ENCODE results near the gene GMDS.

GMDS gene

DNA sequence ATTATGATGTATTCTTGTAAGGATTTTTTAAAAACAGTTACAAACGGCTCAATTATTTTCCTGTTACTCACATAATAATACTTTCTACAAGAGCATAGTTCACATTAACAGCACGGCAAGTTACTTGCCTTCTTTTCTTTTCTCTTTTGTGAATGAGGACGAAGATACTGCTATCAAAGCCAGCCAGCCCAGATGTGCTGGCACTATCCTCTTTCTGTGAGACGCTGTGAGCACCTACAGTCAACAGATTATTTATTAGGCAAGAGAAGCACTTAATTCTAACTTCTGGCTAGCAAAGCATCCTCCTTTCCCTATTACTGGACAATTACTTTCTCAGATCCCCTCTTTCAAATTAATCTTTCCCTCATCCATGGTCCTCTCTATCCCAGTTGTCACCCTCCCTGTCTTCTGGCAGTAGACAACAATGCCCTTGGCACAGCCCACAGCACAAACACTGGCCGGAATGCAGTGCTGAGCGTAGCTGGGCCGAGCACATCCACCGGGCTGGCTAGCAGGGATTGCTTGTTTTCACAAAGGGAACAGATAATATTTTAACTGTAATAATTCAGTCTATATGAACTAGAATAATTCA, 373.6 kb downstream of the GMDS start:
- Histone ChIP-seq H3K9me3 (ENCODE audit: control insufficient read depth, low read length) (no peaks in the 10 kb centered on the region), H3K4me3 (ENCODE audit: insufficient read depth, low read depth, low read length, poor library complexity, severe bottlenecking) (no peak overlapping the region), H3K27me3 (replicated peaks; ENCODE audit: control insufficient read depth, insufficient read depth, low read length, poor library complexity, severe bottlenecking) (no peaks in the 10 kb centered on the region), H3K27ac (ENCODE audit: insufficient read depth, low read length, poor library complexity, severe bottlenecking) (no peak overlapping the region), H3K4me1 (ENCODE audit: control insufficient read depth, insufficient read depth, low read length, poor library complexity, severe bottlenecking) (no peaks in the 10 kb centered on the region), H3K36me3 (ENCODE audit: control insufficient read depth, insufficient read depth, low read length) (no peaks in the 10 kb centered on the region)
- DNase-seq = no peak

DNA sequence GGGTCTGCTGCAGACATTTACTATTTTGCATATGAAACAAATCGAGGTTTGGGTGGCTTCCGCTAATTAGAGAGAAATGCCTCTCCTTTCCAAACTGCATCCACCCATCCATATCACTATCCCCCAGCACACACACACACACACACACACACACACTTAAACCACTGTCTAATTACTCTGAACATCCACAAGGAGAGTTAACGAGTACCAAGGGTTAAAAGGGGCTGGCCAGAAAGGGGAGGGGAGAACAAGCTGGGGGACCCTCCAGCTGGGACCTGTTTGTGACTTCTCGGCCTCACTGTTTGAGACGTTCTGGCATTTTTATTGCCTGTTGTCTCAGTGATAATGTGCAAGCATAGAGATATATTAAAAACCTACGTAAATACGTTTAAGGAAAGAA, 374.5 kb downstream of the GMDS start:
- Histone ChIP-seq H3K36me3 (ENCODE audit: control insufficient read depth, insufficient read depth, low read length) (no peaks in the 10 kb centered on the region), H3K27ac (ENCODE audit: insufficient read depth, low read length, poor library complexity, severe bottlenecking) (no peak overlapping the region), H3K4me1 (ENCODE audit: control insufficient read depth, insufficient read depth, low read length, poor library complexity, severe bottlenecking) (no peaks in the 10 kb centered on the region), H3K27me3 (replicated peaks; ENCODE audit: control insufficient read depth, insufficient read depth, low read length, poor library complexity, severe bottlenecking) (no peaks in the 10 kb centered on the region), H3K9me3 (ENCODE audit: control insufficient read depth, low read length) (no peaks in the 10 kb centered on the region), H3K4me3 (ENCODE audit: insufficient read depth, low read depth, low read length, poor library complexity, severe bottlenecking) (no peak overlapping the region)
- no peak for DNase-seq

DNA sequence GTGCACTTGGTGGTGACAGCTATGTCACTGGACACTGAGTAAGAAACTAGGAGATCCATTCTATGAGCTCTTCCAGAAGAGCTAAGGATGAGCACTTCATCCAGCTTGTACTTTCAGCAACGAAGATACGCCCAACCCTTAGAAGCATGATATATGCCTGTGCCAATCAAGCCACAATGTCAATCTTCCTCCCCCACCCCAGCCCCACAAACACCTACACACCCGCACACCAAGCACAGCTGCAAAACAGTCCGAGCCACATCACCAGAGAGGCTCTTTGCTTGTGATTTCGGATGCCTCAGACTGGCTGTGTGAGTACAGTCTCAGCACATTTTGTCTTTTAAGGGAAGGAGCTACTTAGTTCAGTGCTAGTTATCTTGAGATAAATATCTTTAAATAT, 375.2 kb downstream of the GMDS start:
- Histone ChIP-seq H3K27me3 (replicated peaks; ENCODE audit: control insufficient read depth, insufficient read depth, low read length, poor library complexity, severe bottlenecking) (no peaks in the 10 kb centered on the region), H3K9me3 (ENCODE audit: control insufficient read depth, low read length) (no peaks in the 10 kb centered on the region), H3K36me3 (ENCODE audit: control insufficient read depth, insufficient read depth, low read length) (no peaks in the 10 kb centered on the region)

DNA sequence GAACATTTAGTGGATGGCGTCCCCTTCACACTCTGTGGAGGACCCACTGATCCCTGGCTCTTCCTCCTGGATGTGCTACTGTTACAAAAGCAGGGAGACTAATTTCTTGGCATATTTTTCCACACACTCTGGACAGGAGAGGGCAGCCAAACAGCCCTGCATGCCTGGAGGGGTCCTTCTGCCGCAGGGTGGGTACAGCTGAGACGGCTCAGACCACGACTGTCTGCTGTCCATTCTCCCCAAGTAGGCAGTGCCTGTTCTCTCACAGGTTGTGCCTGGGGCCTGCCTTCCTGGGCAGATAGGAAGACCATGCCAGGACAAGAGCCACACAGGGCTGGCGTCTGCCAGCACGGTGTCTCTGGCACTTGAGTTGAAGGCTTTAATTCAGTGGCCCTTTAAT, 375.6 kb downstream of the GMDS start:
- H3K27ac ChIP-seq (ENCODE audit: insufficient read depth, low read length, poor library complexity, severe bottlenecking) = no peak overlapping the region
- H3K36me3 ChIP-seq (ENCODE audit: control insufficient read depth, insufficient read depth, low read length) = no peaks in the 10 kb centered on the region
- H3K27me3 ChIP-seq (replicated peaks; ENCODE audit: control insufficient read depth, insufficient read depth, low read length, poor library complexity, severe bottlenecking) = no peaks in the 10 kb centered on the region
- H3K9me3 ChIP-seq (ENCODE audit: control insufficient read depth, low read length) = no peaks in the 10 kb centered on the region
- no peak overlapping the region for H3K4me3 ChIP-seq (ENCODE audit: insufficient read depth, low read depth, low read length, poor library complexity, severe bottlenecking)
- DNase-seq = no peak
- H3K4me1 ChIP-seq (ENCODE audit: control insufficient read depth, insufficient read depth, low read length, poor library complexity, severe bottlenecking) = no peaks in the 10 kb centered on the region

More for the DNA sequence above, 375.2 kb downstream of the GMDS start:
- H3K4me1 ChIP-seq (ENCODE audit: control insufficient read depth, insufficient read depth, low read length, poor library complexity, severe bottlenecking) = no peaks in the 10 kb centered on the region
- no peak for DNase-seq
- no peak overlapping the region for H3K4me3 ChIP-seq (ENCODE audit: insufficient read depth, low read depth, low read length, poor library complexity, severe bottlenecking)
- no peak overlapping the region for H3K27ac ChIP-seq (ENCODE audit: insufficient read depth, low read length, poor library complexity, severe bottlenecking)

DNA sequence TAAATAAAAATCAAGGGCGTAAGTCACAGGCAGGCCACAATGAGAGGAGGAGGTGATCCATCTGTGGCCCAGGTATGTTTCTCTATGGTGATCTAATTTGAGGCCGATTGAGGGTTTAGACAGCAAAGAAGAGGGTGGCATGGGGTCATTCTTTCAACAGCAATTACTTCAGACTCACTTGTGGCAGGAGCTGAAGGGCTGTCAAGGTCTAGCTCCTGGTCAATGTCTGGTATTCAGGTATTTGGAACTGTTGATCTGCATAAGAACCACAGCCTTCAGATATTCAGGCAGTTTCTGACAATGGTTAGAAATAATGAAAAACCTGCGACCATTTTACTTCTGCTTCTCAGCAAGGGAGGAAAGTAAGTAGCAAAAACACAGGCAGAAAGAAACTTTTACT, 376.1 kb downstream of the GMDS start:
- DNase-seq = no peak
- no peaks in the 10 kb centered on the region for H3K4me1 ChIP-seq (ENCODE audit: control insufficient read depth, insufficient read depth, low read length, poor library complexity, severe bottlenecking)
- no peaks in the 10 kb centered on the region for H3K27me3 ChIP-seq (replicated peaks; ENCODE audit: control insufficient read depth, insufficient read depth, low read length, poor library complexity, severe bottlenecking)
- H3K9me3 ChIP-seq (ENCODE audit: control insufficient read depth, low read length) = no peaks in the 10 kb centered on the region
- no peak overlapping the region for H3K4me3 ChIP-seq (ENCODE audit: insufficient read depth, low read depth, low read length, poor library complexity, severe bottlenecking)
- no peak overlapping the region for H3K27ac ChIP-seq (ENCODE audit: insufficient read depth, low read length, poor library complexity, severe bottlenecking)
- no peaks in the 10 kb centered on the region for H3K36me3 ChIP-seq (ENCODE audit: control insufficient read depth, insufficient read depth, low read length)

DNA sequence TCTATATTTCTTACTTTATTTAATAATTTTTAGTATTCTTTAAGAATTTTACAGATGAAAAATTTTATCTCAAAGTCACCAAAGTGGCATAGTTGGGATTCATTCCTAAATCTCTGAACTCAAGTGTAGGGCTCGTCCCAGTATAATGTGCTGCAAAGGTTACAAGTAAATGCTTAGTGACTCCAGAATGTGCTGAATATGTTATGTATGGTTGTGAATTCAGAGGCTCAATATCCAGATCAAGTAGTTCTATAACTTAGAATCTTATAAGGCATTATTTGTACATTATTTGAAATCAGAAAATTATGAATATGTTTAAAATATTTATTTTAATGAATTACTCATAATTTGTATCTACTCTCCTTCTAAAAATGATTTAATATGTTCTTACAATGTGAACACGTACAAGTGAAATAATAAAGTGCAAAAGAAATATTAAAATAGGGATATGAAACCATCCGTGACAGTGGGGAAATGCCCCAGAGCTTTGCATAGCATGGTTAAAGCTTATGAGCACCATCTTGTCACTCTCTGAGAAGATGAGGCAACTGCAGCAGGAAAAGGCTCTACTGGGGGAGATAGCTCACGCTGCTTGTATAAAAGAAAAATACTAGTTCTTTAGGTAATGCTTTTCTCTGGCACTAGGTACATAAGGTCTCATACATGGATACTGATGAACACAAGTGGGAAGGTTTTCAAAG, 376.7 kb downstream of the GMDS start:
- H3K4me1 ChIP-seq (ENCODE audit: control insufficient read depth, insufficient read depth, low read length, poor library complexity, severe bottlenecking) = no peaks in the 10 kb centered on the region
- H3K27ac ChIP-seq (ENCODE audit: insufficient read depth, low read length, poor library complexity, severe bottlenecking) = no peak overlapping the region
- no peak for DNase-seq
- no peak overlapping the region for H3K4me3 ChIP-seq (ENCODE audit: insufficient read depth, low read depth, low read length, poor library complexity, severe bottlenecking)
- no peaks in the 10 kb centered on the region for H3K27me3 ChIP-seq (replicated peaks; ENCODE audit: control insufficient read depth, insufficient read depth, low read length, poor library complexity, severe bottlenecking)
- no peaks in the 10 kb centered on the region for H3K9me3 ChIP-seq (ENCODE audit: control insufficient read depth, low read length)
- no peaks in the 10 kb centered on the region for H3K36me3 ChIP-seq (ENCODE audit: control insufficient read depth, insufficient read depth, low read length)

DNA sequence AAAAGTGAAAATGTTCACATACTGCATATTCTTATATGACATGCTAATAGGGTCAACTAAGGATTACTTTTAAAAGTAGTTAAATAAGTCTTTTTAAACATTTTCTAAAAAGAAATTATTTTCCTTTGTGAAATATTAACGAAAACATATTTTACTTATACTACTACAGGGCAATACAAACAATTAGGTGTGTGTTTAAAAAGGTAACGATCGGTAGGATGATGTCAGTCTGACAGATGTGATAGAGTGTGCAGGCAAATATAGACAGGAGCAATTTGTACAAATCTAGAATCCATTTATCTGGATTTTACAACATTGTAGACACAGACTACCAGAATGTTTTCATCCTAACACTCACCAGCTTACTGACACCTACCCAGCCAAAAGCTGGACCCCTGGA, 378.2 kb downstream of the GMDS start:
- Histone ChIP-seq H3K36me3 (ENCODE audit: control insufficient read depth, insufficient read depth, low read length) (no peaks in the 10 kb centered on the region), H3K4me3 (ENCODE audit: insufficient read depth, low read depth, low read length, poor library complexity, severe bottlenecking) (no peak overlapping the region), H3K9me3 (ENCODE audit: control insufficient read depth, low read length) (no peaks in the 10 kb centered on the region), H3K27ac (ENCODE audit: insufficient read depth, low read length, poor library complexity, severe bottlenecking) (no peak overlapping the region), H3K4me1 (ENCODE audit: control insufficient read depth, insufficient read depth, low read length, poor library complexity, severe bottlenecking) (no peaks in the 10 kb centered on the region), H3K27me3 (replicated peaks; ENCODE audit: control insufficient read depth, insufficient read depth, low read length, poor library complexity, severe bottlenecking) (no peaks in the 10 kb centered on the region)
- DNase-seq = no peak

DNA sequence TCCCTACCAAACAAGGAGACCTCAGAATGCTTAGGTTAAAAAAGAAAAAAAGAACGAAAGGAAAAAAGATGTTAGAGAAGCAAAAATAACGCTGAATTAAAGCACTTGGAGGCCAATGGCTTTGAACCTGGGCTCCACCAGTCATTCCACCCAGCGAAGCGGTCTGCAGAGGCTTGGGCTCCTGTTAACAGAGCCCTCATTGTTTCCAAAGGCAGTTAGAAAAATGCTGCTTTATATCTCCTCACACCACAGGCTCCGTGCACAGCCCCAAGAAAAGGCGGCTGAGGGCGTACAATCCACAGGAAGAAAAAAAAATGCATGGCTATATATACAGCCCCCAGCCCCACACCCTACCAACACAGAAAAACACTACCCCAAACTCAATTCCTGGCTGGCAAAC, 379.8 kb downstream of the GMDS start:
- no peaks in the 10 kb centered on the region for H3K27me3 ChIP-seq (replicated peaks; ENCODE audit: control insufficient read depth, insufficient read depth, low read length, poor library complexity, severe bottlenecking)
- H3K9me3 ChIP-seq (ENCODE audit: control insufficient read depth, low read length) = no peaks in the 10 kb centered on the region
- H3K4me3 ChIP-seq (ENCODE audit: insufficient read depth, low read depth, low read length, poor library complexity, severe bottlenecking) = no peak overlapping the region
- DNase-seq = no peak
- no peak overlapping the region for H3K27ac ChIP-seq (ENCODE audit: insufficient read depth, low read length, poor library complexity, severe bottlenecking)
- H3K4me1 ChIP-seq (ENCODE audit: control insufficient read depth, insufficient read depth, low read length, poor library complexity, severe bottlenecking) = no peaks in the 10 kb centered on the region
- H3K36me3 ChIP-seq (ENCODE audit: control insufficient read depth, insufficient read depth, low read length) = no peaks in the 10 kb centered on the region

DNA sequence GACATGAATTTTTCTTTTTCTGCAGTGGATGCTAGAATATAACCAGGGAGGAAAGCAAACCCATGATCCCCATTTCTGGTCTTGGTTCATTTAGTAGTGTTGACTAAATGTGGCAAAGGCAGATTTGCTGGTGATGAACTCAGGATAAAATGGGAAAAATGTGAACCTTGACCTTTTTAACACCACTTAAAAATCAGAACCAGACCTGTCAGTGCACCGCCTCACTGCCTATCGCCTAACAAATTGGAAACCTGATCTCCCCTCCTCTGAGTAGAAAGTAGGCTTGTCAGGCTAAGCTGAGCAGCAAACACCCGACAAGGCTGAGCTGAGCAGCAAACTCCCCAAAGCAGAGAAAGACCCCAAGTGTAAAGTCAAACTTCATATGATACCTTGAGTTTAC, 380.9 kb downstream of the GMDS start:
- Histone ChIP-seq H3K4me1 (ENCODE audit: control insufficient read depth, insufficient read depth, low read length, poor library complexity, severe bottlenecking) (no peaks in the 10 kb centered on the region), H3K36me3 (ENCODE audit: control insufficient read depth, insufficient read depth, low read length) (no peaks in the 10 kb centered on the region), H3K9me3 (ENCODE audit: control insufficient read depth, low read length) (no peaks in the 10 kb centered on the region), H3K27ac (ENCODE audit: insufficient read depth, low read length, poor library complexity, severe bottlenecking) (no peak overlapping the region), H3K4me3 (ENCODE audit: insufficient read depth, low read depth, low read length, poor library complexity, severe bottlenecking) (no peak overlapping the region), H3K27me3 (replicated peaks; ENCODE audit: control insufficient read depth, insufficient read depth, low read length, poor library complexity, severe bottlenecking) (no peaks in the 10 kb centered on the region)
- no peak for DNase-seq

DNA sequence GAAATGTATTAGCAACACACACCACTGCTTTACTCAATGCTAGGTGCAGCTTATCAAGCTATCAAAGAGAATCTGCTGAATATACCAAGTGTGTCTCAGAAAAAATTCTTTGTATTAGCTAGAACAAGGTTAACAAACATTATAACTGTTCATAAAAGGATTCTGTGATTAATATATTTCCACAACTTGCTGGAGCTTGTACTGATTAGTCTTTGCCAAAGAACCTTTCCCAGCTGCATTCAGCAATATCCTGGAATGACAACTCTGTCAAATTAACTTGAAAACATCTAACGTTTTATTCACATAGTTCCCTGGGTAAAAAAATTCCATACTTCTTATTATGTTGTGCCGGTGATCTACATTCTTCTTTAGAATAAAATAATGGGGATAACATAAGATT, 383.0 kb downstream of the GMDS start:
- no peaks in the 10 kb centered on the region for H3K9me3 ChIP-seq (ENCODE audit: control insufficient read depth, low read length)
- H3K4me1 ChIP-seq (ENCODE audit: control insufficient read depth, insufficient read depth, low read length, poor library complexity, severe bottlenecking) = no peaks in the 10 kb centered on the region
- DNase-seq = no peak
- no peaks in the 10 kb centered on the region for H3K27me3 ChIP-seq (replicated peaks; ENCODE audit: control insufficient read depth, insufficient read depth, low read length, poor library complexity, severe bottlenecking)
- H3K4me3 ChIP-seq (ENCODE audit: insufficient read depth, low read depth, low read length, poor library complexity, severe bottlenecking) = no peak overlapping the region
- H3K27ac ChIP-seq (ENCODE audit: insufficient read depth, low read length, poor library complexity, severe bottlenecking) = no peak overlapping the region
- H3K36me3 ChIP-seq (ENCODE audit: control insufficient read depth, insufficient read depth, low read length) = no peaks in the 10 kb centered on the region
